HG03175 (cell line): ENCODE measurements around the gene ZDHHC18.

Source experiments
- ATAC-seq: cut with Tn5 transposase; IDR thresholded peaks from one replicate; pipeline ENCODE4 v1.9.1; 2021; ENCODE audit warnings: mild to moderate bottlenecking, moderate library complexity; ENCODE audit not compliant: unreplicated experiment

ZDHHC18 gene

DNA sequence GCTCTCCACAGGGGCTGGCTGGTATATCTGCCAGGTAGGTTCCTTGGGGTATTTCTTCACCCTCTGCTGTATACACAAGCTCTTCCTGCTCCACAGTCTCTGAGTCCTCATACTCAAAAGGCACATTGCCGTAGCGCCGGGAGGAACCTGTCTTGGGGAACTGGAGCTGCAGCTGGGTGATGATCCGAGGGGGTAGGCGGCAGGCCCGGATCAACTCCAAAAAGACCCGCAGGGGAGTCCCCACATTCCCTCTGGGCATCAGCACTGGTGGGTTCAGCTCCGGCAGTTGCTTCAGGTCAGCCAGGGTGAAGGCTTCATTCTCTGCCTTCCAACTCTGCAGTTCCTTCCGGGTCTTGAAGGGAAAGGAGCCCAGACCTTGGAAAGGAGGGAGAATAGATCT is 70.9 kb downstream of the ZDHHC18 start:
- ATAC-seq = no peak

- peak; percentile 82 for ATAC-seq
These were observed 73.7 kb downstream of the ZDHHC18 start, which contains the start of gene GPATCH3 for GRCh38 chr1:26900001-26900814. TSS of gene GPATCH3 (minus strand) at chr1:26900467. CDS start at chr1:26900442, 25 bp downstream.

DNA sequence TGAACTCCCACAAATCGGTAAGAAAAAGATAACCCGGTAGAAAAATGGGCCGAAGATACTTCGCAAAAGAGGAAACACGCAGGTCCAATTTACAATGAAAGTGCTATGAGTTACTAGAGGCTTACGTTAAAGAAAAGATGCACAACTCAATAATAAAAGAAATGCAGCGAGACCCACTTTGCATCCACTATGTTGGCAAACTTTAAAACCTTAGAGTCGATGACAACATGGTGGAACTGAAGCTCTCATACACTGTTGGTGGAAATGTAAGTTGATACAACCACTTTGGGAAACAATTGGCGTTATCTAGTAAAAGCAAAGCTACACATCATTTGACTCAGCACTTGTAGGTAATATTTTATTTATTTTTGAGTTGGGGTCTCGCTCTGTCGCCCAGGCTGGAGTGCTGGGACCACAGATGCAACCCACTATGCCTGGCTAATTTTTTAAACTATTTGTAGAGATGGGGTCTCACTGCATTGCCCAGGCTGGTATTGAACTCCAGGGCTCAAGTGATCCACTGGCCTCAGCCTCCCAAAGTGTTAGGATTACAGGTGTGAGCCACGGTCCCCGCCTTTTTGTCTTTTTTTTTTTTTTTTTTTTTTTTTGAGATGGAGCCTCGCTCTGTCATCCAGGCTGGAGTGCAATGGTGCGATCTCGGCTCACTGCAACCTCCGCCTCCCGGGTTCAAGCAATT is 74.5 kb downstream of the ZDHHC18 start:
- no peak for ATAC-seq
